Measurements from ENCODE around the gene CKB.

DNA sequence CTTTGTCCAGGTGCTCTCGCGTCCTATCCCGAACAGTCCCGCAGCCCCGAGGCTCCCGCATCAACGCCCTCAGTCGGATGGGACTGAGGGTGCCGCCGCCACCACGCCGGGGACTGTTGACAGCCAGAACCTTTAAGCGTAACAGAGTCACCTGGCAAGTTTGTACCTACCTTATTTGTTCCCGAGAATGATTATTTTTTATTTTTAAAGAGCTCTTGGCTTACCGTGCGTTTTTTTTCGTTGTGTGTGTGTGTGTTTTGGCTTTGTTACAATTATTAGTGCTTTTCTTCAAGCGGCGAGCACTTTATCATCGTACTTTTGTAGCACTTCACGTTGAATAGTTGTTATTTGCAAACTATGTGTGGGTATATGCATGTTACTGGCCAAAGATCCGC lies 40.6 kb upstream of the CKB start:
- TF ChIP-seq, protein P1, sequence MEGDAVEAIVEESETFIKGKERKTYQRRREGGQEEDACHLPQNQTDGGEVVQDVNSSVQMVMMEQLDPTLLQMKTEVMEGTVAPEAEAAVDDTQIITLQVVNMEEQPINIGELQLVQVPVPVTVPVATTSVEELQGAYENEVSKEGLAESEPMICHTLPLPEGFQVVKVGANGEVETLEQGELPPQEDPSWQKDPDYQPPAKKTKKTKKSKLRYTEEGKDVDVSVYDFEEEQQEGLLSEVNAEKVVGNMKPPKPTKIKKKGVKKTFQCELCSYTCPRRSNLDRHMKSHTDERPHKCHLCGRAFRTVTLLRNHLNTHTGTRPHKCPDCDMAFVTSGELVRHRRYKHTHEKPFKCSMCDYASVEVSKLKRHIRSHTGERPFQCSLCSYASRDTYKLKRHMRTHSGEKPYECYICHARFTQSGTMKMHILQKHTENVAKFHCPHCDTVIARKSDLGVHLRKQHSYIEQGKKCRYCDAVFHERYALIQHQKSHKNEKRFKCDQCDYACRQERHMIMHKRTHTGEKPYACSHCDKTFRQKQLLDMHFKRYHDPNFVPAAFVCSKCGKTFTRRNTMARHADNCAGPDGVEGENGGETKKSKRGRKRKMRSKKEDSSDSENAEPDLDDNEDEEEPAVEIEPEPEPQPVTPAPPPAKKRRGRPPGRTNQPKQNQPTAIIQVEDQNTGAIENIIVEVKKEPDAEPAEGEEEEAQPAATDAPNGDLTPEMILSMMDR (IDR thresholded peaks at IDR 0.05; ENCODE audit: insufficient read depth, low read length, poor library complexity, severe bottlenecking) = no peak
- no peak for TF ChIP-seq EZH2phosphoT487 (conservative IDR thresholded peaks at IDR 0.05; ENCODE audit: low read length)

Data from SU-DHL-6 (cell line).